Stomach (tissue), 9 donors: ENCODE measurements around the gene CST11. TPM values are rescaled to one million over a fixed set of nuclear protein-coding genes. Genes with fewer than 3 reads are reported as not detected.

ENCODE experiments used
- DNase-seq, 2 donors: peaks; one replicate each; pipeline versions ENCODE4 v3.0.0 to v3.0.0-alpha.2; 2013 to 2019
- H3K27ac ChIP-seq, 5 donors: fragments of 200-600 bp in 4 of 5; sonication (generic) in 4 of 5; one replicate each; pipeline ENCODE4 v1.5.1; 2013 to 2019; ENCODE audit warnings: mild to moderate bottlenecking in 1 of 5, moderate library complexity in 1 of 5
- H3K27me3 ChIP-seq, 3 donors: fragments of 200-600 bp; sonication (generic); one replicate each; pipeline ENCODE4 v1.5.1; 2017 to 2019; ENCODE audit warnings: mixed run types in 1 of 3
- H3K36me3 ChIP-seq, 4 donors: fragments of 200-600 bp; sonication (generic); 1 replicate in 3 of 4; 2 replicates in 1 of 4; pipeline ENCODE4 v1.5.1; 2016 to 2019
- H3K4me1 ChIP-seq, 4 donors: fragments of 200-600 bp; sonication (generic); one replicate each; pipeline ENCODE4 v1.5.1; 2016 to 2019
- H3K4me3 ChIP-seq, 4 donors: fragments of 200-600 bp; sonication (generic) in 3 of 4; one replicate each; pipeline ENCODE4 v1.5.1; 2016 to 2019; ENCODE audit warnings: mild to moderate bottlenecking in 1 of 4
- H3K9me3 ChIP-seq, 4 donors: fragments of 200-600 bp; sonication (generic); one replicate each; pipeline ENCODE4 v1.5.1; 2016 to 2019
- CTCF ChIP-seq, 7 experiments: fragments of 450-650 bp in 4 of 7; fragments of 200-600 bp in 3 of 7; sonication (generic) in 3 of 7; IDR thresholded peaks; one replicate each; pipeline ENCODE4 v1.5.1; 2016 to 2019; ENCODE audit warnings: antibody characterized with exemption in 7 of 7, control low read depth in 2 of 7, mild to moderate bottlenecking in 1 of 7
- EP300 ChIP-seq: sonication (generic); formaldehyde crosslinking; IDR thresholded peaks from one replicate; pipeline ENCODE4 v1.6.1; 2017; ENCODE audit warnings: antibody characterized with exemption
- POLR2A ChIP-seq, 4 donors: fragments of 450-650 bp; IDR thresholded peaks; one replicate each; pipeline ENCODE4 v1.6.1; 2016; ENCODE audit warnings: antibody characterized with exemption in 4 of 4, control low read depth in 2 of 4, mild to moderate bottlenecking in 1 of 4, moderate library complexity in 1 of 4
- POLR2AphosphoS5 ChIP-seq, 3 donors: sonication (generic); formaldehyde crosslinking; IDR thresholded peaks; one replicate each; pipeline ENCODE4 v1.6.1; 2016; ENCODE audit warnings: antibody characterized with exemption in 3 of 3
- WGBS, 5 donors: extraction: QIAGEN DNeasy Blood & Tissue Kit in 3 of 5; methylation state at CpG; one replicate each; pipeline versions ENCODE4 v1.1.5 to v1.1.7; 2013 to 2018; 5-methylcytosine and 5-hydroxymethylcytosine counted together
- intact Hi-C: fragments of 100-400 bp; cut with DNase I; formaldehyde crosslinking; loops from one replicate; pipeline ENCODE4 v1.15.1; 2023; ENCODE audit warnings: low total_unique reads
- polyA plus RNA-seq, 3 donors: library from polyadenylated mRNA; stranded (reverse); fragments of 200-250 nt; gene quantifications; one replicate each; pipeline ENCODE4 v1.2.3, GENCODE V29; 2013
- total RNA-seq, 5 donors: library from RNA; depleted of rRNA; stranded (reverse); fragments of >200 nt; gene quantifications; one replicate each; pipeline versions ENCODE4 v1.1.0 to v1.2.3, GENCODE V29; 2014 to 2016
- donor health status: healthy with polysubstance abuse.
- donor health status: Bipolar disorder and iron deficiency.
- donor health status: healthy.

The CST11 gene
- total and polyA plus RNA-seq, 8 donors = not detected

GRCh38 chr20:23449421-23449820 lies 3.3 kb downstream of the CST11 start:
- DNase-seq = peak in 1 of 2 donors; percentile 41
- H3K4me1 ChIP-seq = no peaks in the 10 kb centered on the region
- WGBS, 5 donors = 27 to 62% (median 56%) methylated on average over 3 of the region's 3 CpGs
- no peaks in the 10 kb centered on the region for H3K36me3 ChIP-seq
- intact Hi-C loops = loop anchor here (10.0 kb wide), 1 partner anchor 155 kb away; the partner anchor contains the start of gene CST9
- H3K27ac ChIP-seq = no peak overlapping the region
- TF ChIP-seq EP300 (no peak), POLR2A (IDR thresholded peaks at IDR 0.05) (no peak), CTCF (IDR thresholded peaks at IDR 0.05) (no peak), POLR2AphosphoS5 (IDR thresholded peaks at IDR 0.05) (no peak)
- H3K4me3 ChIP-seq = no peak overlapping the region
- no peaks in the 10 kb centered on the region for H3K9me3 ChIP-seq
- peaks cover 0 to 26% (median 0%) of the 10 kb centered on the region in 3 donors for H3K27me3 ChIP-seq

- intact Hi-C loops = loop anchor here (10.0 kb wide), 1 partner anchor 157 kb away; the partner anchor contains the start of gene CST9
- H3K9me3 ChIP-seq = no peaks in the 10 kb centered on the region
- 87 to 96% (median 95%) methylated on average over 5 of the region's 5 CpGs for WGBS, 5 donors
- H3K4me3 ChIP-seq = no peak overlapping the region
- H3K27me3 ChIP-seq = peaks cover 0 to 19% (median 0%) of the 10 kb centered on the region in 3 donors
- H3K36me3 ChIP-seq = no peaks in the 10 kb centered on the region
- TF ChIP-seq CTCF (IDR thresholded peaks at IDR 0.05) = no peak
- no peak for TF ChIP-seq EP300
- no peak for TF ChIP-seq POLR2AphosphoS5 (IDR thresholded peaks at IDR 0.05)
- no peak for TF ChIP-seq POLR2A (IDR thresholded peaks at IDR 0.05)
- no peak for DNase-seq
- no peaks in the 10 kb centered on the region for H3K4me1 ChIP-seq
- no peak overlapping the region for H3K27ac ChIP-seq
Measured at GRCh38 chr20:23448167-23448566, 4.5 kb downstream of the CST11 start.

DNA sequence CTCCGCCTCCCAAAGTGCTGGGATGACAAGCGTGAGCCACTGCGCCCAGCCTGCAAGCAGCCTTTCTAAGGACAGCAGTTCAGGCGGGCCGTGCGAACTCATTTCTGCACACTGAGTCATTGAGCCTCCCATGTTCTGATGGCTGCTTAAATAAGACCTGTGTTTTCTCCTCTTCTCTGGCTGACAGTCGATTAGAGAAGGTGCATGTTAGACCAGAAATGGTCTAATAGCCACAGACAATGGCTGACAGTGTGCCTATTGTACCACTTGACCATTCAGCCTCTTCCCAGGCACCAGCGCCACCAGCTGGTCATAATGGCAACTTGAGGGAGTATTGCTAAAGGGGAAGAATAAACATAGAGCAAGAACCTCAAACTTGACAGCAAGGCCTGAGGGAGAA lies 6.2 kb downstream of the CST11 start:
- peak; percentile 54 to 69 for DNase-seq
- TF ChIP-seq CTCF (IDR thresholded peaks at IDR 0.05) = peak in 5 of 7 experiments; percentile 11 to 37 (median 25)
- peak in 1 of 3 donors; percentile 62 for TF ChIP-seq POLR2AphosphoS5 (IDR thresholded peaks at IDR 0.05)
- no peak for TF ChIP-seq POLR2A (IDR thresholded peaks at IDR 0.05)
- peaks cover 0 to 5% (median 0%) of the 10 kb centered on the region in 3 donors for H3K27me3 ChIP-seq
- no peak overlapping the region for H3K4me3 ChIP-seq
- H3K36me3 ChIP-seq = no peaks in the 10 kb centered on the region
- no peaks in the 10 kb centered on the region for H3K4me1 ChIP-seq
- intact Hi-C loops = loop anchor here (10.0 kb wide), 1 partner anchor 158 kb away; the partner anchor contains the start of gene CST9
- no peaks in the 10 kb centered on the region for H3K9me3 ChIP-seq
- WGBS, 5 donors = 67 to 80% (median 77%) methylated on average over 8 of the region's 8 CpGs
- H3K27ac ChIP-seq = peak overlapping the region in 1 of 5 donors; percentile 3

- no peak for DNase-seq
- H3K4me3 ChIP-seq = no peak overlapping the region
- intact Hi-C loops = loop anchor here (10.0 kb wide), 1 partner anchor 159 kb away; the partner anchor contains the start of gene CST9
- TF ChIP-seq POLR2A (IDR thresholded peaks at IDR 0.05) = no peak
- peak in 1 of 3 donors; percentile 39 for TF ChIP-seq POLR2AphosphoS5 (IDR thresholded peaks at IDR 0.05)
- no peaks in the 10 kb centered on the region for H3K36me3 ChIP-seq
- no peaks in the 10 kb centered on the region for H3K4me1 ChIP-seq
- H3K27me3 ChIP-seq = no peaks in the 10 kb centered on the region
- H3K9me3 ChIP-seq = no peaks in the 10 kb centered on the region
- H3K27ac ChIP-seq = peak overlapping the region in 1 of 5 donors; percentile 3
- WGBS, 5 donors = 81 to 91% (median 89%) methylated on average over 6 to 7 of the region's 7 CpGs
Measured at GRCh38 chr20:23445596-23446217, 7.0 kb downstream of the CST11 start.

DNA sequence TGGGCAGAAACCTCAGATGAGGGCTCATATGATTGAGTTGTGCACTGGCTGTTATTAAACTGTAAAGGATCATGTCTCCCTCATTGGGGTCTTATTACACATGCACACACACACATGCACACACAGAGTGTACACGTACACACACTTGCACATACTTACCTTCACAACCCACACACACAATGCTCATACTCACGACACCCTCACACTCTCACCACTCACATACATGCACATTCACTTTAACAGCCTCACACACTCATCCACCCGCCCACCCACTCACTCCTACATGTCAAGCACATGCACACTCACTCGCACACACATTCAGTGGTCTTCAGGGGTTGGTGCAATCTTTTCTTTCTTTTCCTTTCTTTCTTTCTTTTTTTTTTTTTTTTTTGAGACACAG lies 7.8 kb downstream of the CST11 start:
- Histone ChIP-seq H3K4me1 (no peaks in the 10 kb centered on the region), H3K4me3 (no peak overlapping the region), H3K9me3 (no peaks in the 10 kb centered on the region), H3K36me3 (no peaks in the 10 kb centered on the region), H3K27me3 (no peaks in the 10 kb centered on the region), H3K27ac (no peak overlapping the region)
- TF ChIP-seq EP300 = no peak
- no peak for TF ChIP-seq CTCF (IDR thresholded peaks at IDR 0.05)
- TF ChIP-seq POLR2AphosphoS5 (IDR thresholded peaks at IDR 0.05) = no peak
- no peak for TF ChIP-seq POLR2A (IDR thresholded peaks at IDR 0.05)
- intact Hi-C loops = loop anchor here (10.0 kb wide), 1 partner anchor 160 kb away; the partner anchor contains the start of gene CST9
- no peak for DNase-seq
- WGBS, 5 donors = 81 to 89% (median 86%) methylated on average over 4 of the region's 4 CpGs
